OCI-LY7 (cell line): Measurements from ENCODE around the gene ADARB2. TPM values are rescaled to one million over a fixed set of nuclear protein-coding genes. Genes with fewer than 3 reads are reported as not detected.

Experiments used
- BruUV-seq: library from RNA; stranded (reverse); fragments of 400-500 nt; replicated peaks from 2 replicates; lab custom pipeline; 2021; lab: Mats Ljungman, UMichigan
- CTCF ChIA-PET: fragments of 300-600 bp; sonication (Branson Sonifier 250); formaldehyde crosslinking; loops from one replicate; lab custom pipeline; 2022; ENCODE audit warnings: antibody characterized with exemption; ENCODE audit not compliant: unreplicated experiment; lab: Charles Lee
- POLR2A ChIA-PET: fragments of 300-600 bp; sonication (Branson Sonifier 250); formaldehyde crosslinking; loops from one replicate; lab custom pipeline; 2022; ENCODE audit warnings: antibody characterized with exemption; lab: Charles Lee
- DNase-seq: peaks from one replicate; pipeline ENCODE4 v3.0.0-alpha.2; 2015; ENCODE audit warnings: low spot score
- H2AFZ ChIP-seq: fragments of 200-600 bp; sonication (generic), shearing (Covaris generic); 2 replicates; pipeline ENCODE4 v1.6.1; 2014; ENCODE audit warnings: mild to moderate bottlenecking, antibody characterized with exemption, low read length, moderate library complexity
- H3K27ac ChIP-seq: fragments of 200-600 bp; sonication (generic); 2 replicates; pipeline ENCODE4 v1.5.1; 2014; ENCODE audit warnings: mixed run types, low read depth, mild to moderate bottlenecking, moderate library complexity, low read length, inconsistent platforms; ENCODE audit not compliant: poor library complexity, severe bottlenecking
- H3K36me3 ChIP-seq: fragments of 200-600 bp; sonication (generic); 2 replicates; pipeline ENCODE4 v1.6.1; 2014; ENCODE audit warnings: mild to moderate bottlenecking, antibody characterized with exemption, low read length, moderate library complexity, mixed read lengths; ENCODE audit not compliant: insufficient read depth
- H3K4me1 ChIP-seq: fragments of 200-600 bp; sonication (generic); 2 replicates; pipeline ENCODE4 v1.5.1; 2014; ENCODE audit warnings: mild to moderate bottlenecking, low read length; ENCODE audit not compliant: insufficient read depth, poor library complexity, severe bottlenecking
- H3K4me2 ChIP-seq: fragments of 200-600 bp; sonication (generic); 2 replicates; pipeline ENCODE4 v1.6.1; 2014; ENCODE audit warnings: mild to moderate bottlenecking, low read length
- H3K4me3 ChIP-seq: fragments of 200-600 bp; sonication (generic); 2 replicates; pipeline ENCODE4 v1.5.1; 2014; ENCODE audit warnings: mild to moderate bottlenecking, low read depth, low read length; ENCODE audit not compliant: poor library complexity, severe bottlenecking
- H3K79me2 ChIP-seq: fragments of 200-600 bp; sonication (generic); 2 replicates; pipeline ENCODE4 v1.6.1; 2016; ENCODE audit warnings: low read depth, mild to moderate bottlenecking, low read length, moderate library complexity, mixed read lengths; ENCODE audit not compliant: insufficient read depth
- H3K9me2 ChIP-seq: fragments of 200-600 bp; sonication (generic); 2 replicates; pipeline ENCODE4 v1.6.1; 2016; ENCODE audit warnings: mild to moderate bottlenecking, low read length, mixed read lengths; ENCODE audit not compliant: insufficient read depth
- H3K9me3 ChIP-seq: fragments of 200-600 bp; sonication (generic); 2 replicates; pipeline ENCODE4 v1.6.1; 2014; ENCODE audit warnings: mild to moderate bottlenecking, mixed run types, low read length, mixed read lengths
- H4K20me1 ChIP-seq: fragments of 200-600 bp; sonication (generic); 2 replicates; pipeline ENCODE4 v1.6.1; 2014; ENCODE audit warnings: mild to moderate bottlenecking, antibody characterized with exemption, low read length, moderate library complexity, mixed read lengths; ENCODE audit not compliant: insufficient read depth
- EZH2phosphoT487 ChIP-seq: fragments of 200-600 bp; sonication (generic); IDR thresholded peaks from 2 replicates; pipeline ENCODE4 v1.6.1; 2018; ENCODE audit warnings: low read depth, borderline replicate concordance, mild to moderate bottlenecking, mixed run types, antibody characterized with exemption, low read length, moderate library complexity, mixed read lengths
- intact Hi-C: fragments of 100-400 bp; cut with micrococcal nuclease; formaldehyde crosslinking; loops from one replicate; pipeline ENCODE4 v1.10.0; 2022; ENCODE audit not compliant: unreplicated experiment
- total RNA-seq, 2 experiments: library from RNA; depleted of rRNA in 1 of 2; stranded (reverse); fragments of >200 nt in 1 of 2; shearing (Covaris generic) in 1 of 2; gene quantifications; 2 replicates each; pipeline ENCODE4 v1.2.3, GENCODE V29; 2014 to 2022
- TF ChIP-seq, protein P1 (sequence below): fragments of 200-600 bp; sonication (generic); conservative IDR thresholded peaks from 2 replicates; pipeline ENCODE4 v1.5.1; 2014; ENCODE audit warnings: mild to moderate bottlenecking, antibody characterized with exemption, low read length, moderate library complexity, mixed read lengths

The ADARB2 gene
- total RNA-seq, 2 experiments from 2014 or later = 0.03 TPM; not detected in 1

DNA sequence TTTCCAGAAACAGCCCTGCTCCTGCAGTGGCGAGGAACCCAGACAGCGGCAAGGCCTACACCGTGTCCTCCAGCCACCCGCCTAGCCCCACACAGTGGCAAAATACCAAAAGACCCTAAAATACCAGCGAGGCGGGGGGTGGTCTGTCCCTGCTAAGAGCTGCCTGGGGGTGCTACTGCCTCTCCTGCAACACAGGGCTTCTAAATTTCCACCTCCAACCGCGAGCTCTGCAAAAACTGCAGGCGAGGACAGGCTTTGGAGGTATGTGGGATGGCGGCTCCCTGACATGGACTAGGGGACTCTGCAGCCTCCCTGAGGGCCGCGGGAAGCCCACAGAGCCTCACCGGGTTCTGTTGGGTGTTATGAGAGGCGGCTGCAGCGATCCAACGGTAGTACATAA, 558.8 kb downstream of the ADARB2 start:
- no peak for DNase-seq
- H3K79me2 ChIP-seq = no peaks in the 10 kb centered on the region
- no peaks in the 10 kb centered on the region for H4K20me1 ChIP-seq
- no TSS peak for BruUV-seq
- no peak overlapping the region for H3K4me2 ChIP-seq
- no peaks in the 10 kb centered on the region for H3K9me2 ChIP-seq
- no peaks in the 10 kb centered on the region for H3K4me1 ChIP-seq
- POLR2A ChIA-PET = no interaction called here
- CTCF ChIA-PET = no interaction called here
- intact Hi-C loops = no loop called here
- H2AFZ ChIP-seq = no peak overlapping the region
- H3K27ac ChIP-seq = no peak overlapping the region
- TF ChIP-seq EZH2phosphoT487 = no peak
- TF ChIP-seq, protein P1, sequence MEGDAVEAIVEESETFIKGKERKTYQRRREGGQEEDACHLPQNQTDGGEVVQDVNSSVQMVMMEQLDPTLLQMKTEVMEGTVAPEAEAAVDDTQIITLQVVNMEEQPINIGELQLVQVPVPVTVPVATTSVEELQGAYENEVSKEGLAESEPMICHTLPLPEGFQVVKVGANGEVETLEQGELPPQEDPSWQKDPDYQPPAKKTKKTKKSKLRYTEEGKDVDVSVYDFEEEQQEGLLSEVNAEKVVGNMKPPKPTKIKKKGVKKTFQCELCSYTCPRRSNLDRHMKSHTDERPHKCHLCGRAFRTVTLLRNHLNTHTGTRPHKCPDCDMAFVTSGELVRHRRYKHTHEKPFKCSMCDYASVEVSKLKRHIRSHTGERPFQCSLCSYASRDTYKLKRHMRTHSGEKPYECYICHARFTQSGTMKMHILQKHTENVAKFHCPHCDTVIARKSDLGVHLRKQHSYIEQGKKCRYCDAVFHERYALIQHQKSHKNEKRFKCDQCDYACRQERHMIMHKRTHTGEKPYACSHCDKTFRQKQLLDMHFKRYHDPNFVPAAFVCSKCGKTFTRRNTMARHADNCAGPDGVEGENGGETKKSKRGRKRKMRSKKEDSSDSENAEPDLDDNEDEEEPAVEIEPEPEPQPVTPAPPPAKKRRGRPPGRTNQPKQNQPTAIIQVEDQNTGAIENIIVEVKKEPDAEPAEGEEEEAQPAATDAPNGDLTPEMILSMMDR = no peak
- H3K4me3 ChIP-seq = no peak overlapping the region
- H3K36me3 ChIP-seq = no peaks in the 10 kb centered on the region
- no peaks in the 10 kb centered on the region for H3K9me3 ChIP-seq

DNA sequence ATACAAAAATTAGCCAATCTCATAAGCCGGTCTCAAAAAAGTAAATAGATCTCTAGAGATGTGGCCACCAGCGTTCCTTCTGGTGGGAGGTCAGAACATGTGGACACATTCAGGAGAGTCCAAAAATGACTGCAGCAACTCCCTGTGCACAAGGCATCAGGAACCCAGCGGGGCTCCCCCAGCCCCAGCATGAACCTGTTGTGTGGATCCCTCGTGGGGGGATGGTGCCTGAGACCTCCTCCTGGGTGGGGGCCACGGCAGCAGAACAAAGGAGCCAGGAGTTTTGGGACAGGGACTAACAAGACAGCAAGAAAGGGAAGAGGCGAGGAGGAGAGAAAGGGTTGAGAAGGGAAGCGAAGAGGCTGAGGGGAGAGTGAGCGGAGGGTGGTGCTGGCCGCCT, 559.4 kb downstream of the ADARB2 start:
- CTCF ChIA-PET = no interaction called here
- no peak overlapping the region for H3K4me3 ChIP-seq
- no peak overlapping the region for H3K27ac ChIP-seq
- no peak for DNase-seq
- intact Hi-C loops = no loop called here
- H3K9me3 ChIP-seq = no peaks in the 10 kb centered on the region
- POLR2A ChIA-PET = no interaction called here
- H2AFZ ChIP-seq = no peak overlapping the region
- no peaks in the 10 kb centered on the region for H3K4me1 ChIP-seq
- no TSS peak for BruUV-seq
- TF ChIP-seq, protein P1 = no peak
- no peak for TF ChIP-seq EZH2phosphoT487
- no peaks in the 10 kb centered on the region for H3K79me2 ChIP-seq
- H4K20me1 ChIP-seq = no peaks in the 10 kb centered on the region
- no peak overlapping the region for H3K4me2 ChIP-seq
- H3K9me2 ChIP-seq = no peaks in the 10 kb centered on the region
- no peaks in the 10 kb centered on the region for H3K36me3 ChIP-seq

- no peaks in the 10 kb centered on the region for H3K79me2 ChIP-seq
- no peak for DNase-seq
- no TSS peak for BruUV-seq
Measured at GRCh38 chr10:1175956-1176565, 561.3 kb downstream of the ADARB2 start.

More at GRCh38 chr10:1175956-1176565, 561.3 kb downstream of the ADARB2 start:
- H3K4me1 ChIP-seq = no peaks in the 10 kb centered on the region
- ChIA-PET CTCF (no interaction called here), POLR2A (no interaction called here)
- H3K4me2 ChIP-seq = no peak overlapping the region
- H3K4me3 ChIP-seq = no peak overlapping the region
- H3K36me3 ChIP-seq = no peaks in the 10 kb centered on the region
- H4K20me1 ChIP-seq = no peaks in the 10 kb centered on the region
- H3K9me2 ChIP-seq = no peaks in the 10 kb centered on the region
- no peak overlapping the region for H2AFZ ChIP-seq
- no peak for TF ChIP-seq EZH2phosphoT487
- TF ChIP-seq, protein P1 = no peak
- no peak overlapping the region for H3K27ac ChIP-seq
- intact Hi-C loops = no loop called here
- no peaks in the 10 kb centered on the region for H3K9me3 ChIP-seq
